ENCODE data around the gene ZFAND3. TPM values are rescaled to one million over a fixed set of nuclear protein-coding genes. Genes with fewer than 3 reads are reported as not detected.

The ZFAND3 gene
- total and polyA plus RNA-seq, 9 donors = 16.6 to 220 (median 51.9) TPM

GRCh38 chr6:38065734-38066305, 246.3 kb downstream of the ZFAND3 start:
- H3K27me3 ChIP-seq = no peaks in the 10 kb centered on the region
- no peaks in the 10 kb centered on the region for H3K9me3 ChIP-seq
- no peak overlapping the region for H3K4me3 ChIP-seq
- peaks cover 10% of the 10 kb centered on the region for H3K4me1 ChIP-seq (ENCODE audit: insufficient read depth)
- no peaks in the 10 kb centered on the region for H3K36me3 ChIP-seq
- H3K27ac ChIP-seq = no peak overlapping the region
- no peak for DNase-seq
- TF ChIP-seq, protein P1, sequence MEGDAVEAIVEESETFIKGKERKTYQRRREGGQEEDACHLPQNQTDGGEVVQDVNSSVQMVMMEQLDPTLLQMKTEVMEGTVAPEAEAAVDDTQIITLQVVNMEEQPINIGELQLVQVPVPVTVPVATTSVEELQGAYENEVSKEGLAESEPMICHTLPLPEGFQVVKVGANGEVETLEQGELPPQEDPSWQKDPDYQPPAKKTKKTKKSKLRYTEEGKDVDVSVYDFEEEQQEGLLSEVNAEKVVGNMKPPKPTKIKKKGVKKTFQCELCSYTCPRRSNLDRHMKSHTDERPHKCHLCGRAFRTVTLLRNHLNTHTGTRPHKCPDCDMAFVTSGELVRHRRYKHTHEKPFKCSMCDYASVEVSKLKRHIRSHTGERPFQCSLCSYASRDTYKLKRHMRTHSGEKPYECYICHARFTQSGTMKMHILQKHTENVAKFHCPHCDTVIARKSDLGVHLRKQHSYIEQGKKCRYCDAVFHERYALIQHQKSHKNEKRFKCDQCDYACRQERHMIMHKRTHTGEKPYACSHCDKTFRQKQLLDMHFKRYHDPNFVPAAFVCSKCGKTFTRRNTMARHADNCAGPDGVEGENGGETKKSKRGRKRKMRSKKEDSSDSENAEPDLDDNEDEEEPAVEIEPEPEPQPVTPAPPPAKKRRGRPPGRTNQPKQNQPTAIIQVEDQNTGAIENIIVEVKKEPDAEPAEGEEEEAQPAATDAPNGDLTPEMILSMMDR (IDR thresholded peaks at IDR 0.05) = no peak
- no peak for TF ChIP-seq POLR2A (IDR thresholded peaks at IDR 0.05)
- no peak for TF ChIP-seq EP300 (IDR thresholded peaks at IDR 0.05)
- WGBS, 3 donors = 96 to 97% (median 96%) methylated on average over 2 of the region's 2 CpGs
- intact Hi-C loops (cut with DNase I) = no loop called here

DNA sequence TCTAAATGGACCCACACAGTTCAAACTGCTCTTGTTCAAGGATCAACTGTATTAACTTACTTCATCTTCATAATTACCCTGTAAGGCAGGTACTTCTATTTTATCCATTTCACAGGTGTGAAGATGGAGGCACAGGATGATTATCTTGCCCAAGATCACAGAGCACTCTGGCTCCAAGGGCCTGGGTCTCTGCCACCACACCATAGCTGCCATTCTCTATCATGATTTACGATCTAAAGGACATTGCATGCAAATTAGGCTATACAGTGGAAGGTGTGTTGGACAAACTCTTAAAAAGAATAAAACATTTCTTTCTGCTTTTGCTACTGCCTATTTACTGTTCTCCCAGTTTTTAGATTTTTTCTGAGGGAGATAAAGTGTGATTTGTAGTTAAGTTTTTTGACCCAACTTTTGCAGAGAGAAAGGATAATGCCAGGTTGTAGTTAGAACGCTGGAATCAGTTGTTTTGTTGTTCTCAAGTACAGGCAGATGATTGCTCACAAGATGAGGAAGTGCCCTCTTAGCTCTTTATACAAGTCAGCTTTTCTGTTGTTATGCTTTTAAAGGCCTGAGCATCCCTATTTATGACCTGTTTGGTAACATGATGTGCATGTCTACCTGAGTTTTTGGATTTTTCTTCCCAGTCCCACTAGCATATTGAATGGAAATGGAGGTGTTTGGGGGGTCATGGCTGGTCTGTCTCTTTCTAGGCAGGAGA, 247.9 kb downstream of the ZFAND3 start:
- H3K27ac ChIP-seq = peak overlapping the region in 1 of 2 donors; percentile 24
- peaks cover 5% of the 10 kb centered on the region for H3K4me1 ChIP-seq (ENCODE audit: insufficient read depth)
- H3K9me3 ChIP-seq = no peaks in the 10 kb centered on the region
- no peaks in the 10 kb centered on the region for H3K36me3 ChIP-seq
- intact Hi-C loops (cut with DNase I) = no loop called here
- TF ChIP-seq POLR2A (IDR thresholded peaks at IDR 0.05) = no peak
- TF ChIP-seq EP300 (IDR thresholded peaks at IDR 0.05) = no peak
- TF ChIP-seq, protein P1 (IDR thresholded peaks at IDR 0.05) = no peak
- no peaks in the 10 kb centered on the region for H3K27me3 ChIP-seq
- DNase-seq = no peak
- H3K4me3 ChIP-seq = no peak overlapping the region
- 54 to 62% (median 56%) methylated on average over 2 of the region's 2 CpGs for WGBS, 3 donors

DNA sequence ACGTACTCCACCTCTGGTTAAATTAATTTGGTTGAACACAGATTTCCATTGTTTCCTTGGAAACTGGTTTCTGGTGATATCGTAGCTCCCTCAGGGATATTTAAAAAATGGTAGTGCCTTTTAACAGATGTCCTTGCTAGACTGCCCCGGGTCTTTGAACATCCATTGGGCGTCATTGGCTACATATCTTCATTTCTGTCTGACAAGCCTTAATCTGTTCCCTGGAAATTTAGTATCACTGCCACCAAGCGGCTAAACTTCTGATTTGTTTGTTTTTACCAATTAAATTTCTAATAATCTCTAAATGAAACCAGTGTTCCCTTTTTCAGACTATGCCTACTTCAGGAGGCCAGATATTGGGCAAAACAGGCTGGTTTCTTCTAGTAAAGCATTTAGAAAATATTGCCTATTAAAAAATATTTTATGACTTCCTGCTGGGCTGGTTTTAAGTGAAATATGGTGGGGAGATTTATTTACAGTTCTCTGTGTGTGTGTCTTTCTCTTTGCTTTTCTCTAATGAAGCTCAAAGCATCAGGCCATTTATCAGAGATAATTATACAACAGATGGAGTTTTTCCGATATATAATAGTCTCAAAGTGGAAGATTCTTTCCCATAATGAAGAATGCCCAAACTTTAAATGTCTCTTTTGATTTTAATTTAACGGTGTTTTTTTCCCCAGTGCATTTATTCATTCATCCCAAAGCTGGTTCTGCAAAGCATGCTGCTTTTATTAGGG, 249.5 kb downstream of the ZFAND3 start:
- Histone ChIP-seq H3K27me3 (no peaks in the 10 kb centered on the region), H3K36me3 (no peaks in the 10 kb centered on the region), H3K4me1 (ENCODE audit: insufficient read depth) (peaks cover 5% of the 10 kb centered on the region), H3K9me3 (no peaks in the 10 kb centered on the region), H3K27ac (no peak overlapping the region), H3K4me3 (no peak overlapping the region)
- TF ChIP-seq POLR2A (IDR thresholded peaks at IDR 0.05) (no peak), EP300 (IDR thresholded peaks at IDR 0.05) (no peak)
- TF ChIP-seq, protein P1 (IDR thresholded peaks at IDR 0.05) = no peak
- intact Hi-C loops (cut with DNase I) = no loop called here
- no peak for DNase-seq
- 22 to 30% (median 28%) methylated on average over 7 of the region's 7 CpGs for WGBS, 3 donors

DNA sequence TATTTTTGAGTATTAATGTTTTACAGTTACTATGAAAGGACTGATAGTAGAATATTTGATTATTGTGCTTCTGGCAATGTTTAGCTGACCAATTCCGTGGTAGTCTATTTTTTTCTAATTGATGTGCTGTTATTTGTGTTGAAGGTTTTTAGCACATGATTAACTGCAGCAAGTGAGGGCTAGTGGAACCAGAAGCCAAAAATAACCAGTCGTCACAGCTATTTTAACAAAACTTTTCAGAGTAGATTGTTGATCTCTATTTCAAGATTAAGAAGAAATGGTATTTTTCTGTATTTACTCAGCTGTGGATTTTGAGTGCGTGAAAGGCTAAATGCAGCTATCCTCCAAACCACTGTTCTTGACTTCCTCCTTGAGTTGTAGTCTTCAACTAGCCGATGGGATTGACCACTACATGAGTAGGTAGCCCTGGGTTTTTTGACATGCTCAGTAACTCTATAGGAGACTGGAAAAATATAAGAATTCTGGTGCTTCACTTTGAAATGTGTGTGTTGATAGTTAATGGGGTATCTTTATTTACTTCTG, 258.0 kb downstream of the ZFAND3 start:
- H3K27me3 ChIP-seq = no peaks in the 10 kb centered on the region
- H3K36me3 ChIP-seq = no peaks in the 10 kb centered on the region
- TF ChIP-seq, protein P1 (IDR thresholded peaks at IDR 0.05) = no peak
- TF ChIP-seq EP300 (IDR thresholded peaks at IDR 0.05) (no peak), POLR2A (IDR thresholded peaks at IDR 0.05) (no peak)
- no peaks in the 10 kb centered on the region for H3K9me3 ChIP-seq
- intact Hi-C loops (cut with DNase I) = no loop called here
- H3K4me3 ChIP-seq = no peak overlapping the region
- no peak overlapping the region for H3K27ac ChIP-seq
- no peak for DNase-seq
- H3K4me1 ChIP-seq (ENCODE audit: insufficient read depth) = no peaks in the 10 kb centered on the region
- WGBS, 3 donors = 48 to 58% (median 52%) methylated on average over 4 of the region's 4 CpGs
